ENCODE results near the gene RPP14.

DNA sequence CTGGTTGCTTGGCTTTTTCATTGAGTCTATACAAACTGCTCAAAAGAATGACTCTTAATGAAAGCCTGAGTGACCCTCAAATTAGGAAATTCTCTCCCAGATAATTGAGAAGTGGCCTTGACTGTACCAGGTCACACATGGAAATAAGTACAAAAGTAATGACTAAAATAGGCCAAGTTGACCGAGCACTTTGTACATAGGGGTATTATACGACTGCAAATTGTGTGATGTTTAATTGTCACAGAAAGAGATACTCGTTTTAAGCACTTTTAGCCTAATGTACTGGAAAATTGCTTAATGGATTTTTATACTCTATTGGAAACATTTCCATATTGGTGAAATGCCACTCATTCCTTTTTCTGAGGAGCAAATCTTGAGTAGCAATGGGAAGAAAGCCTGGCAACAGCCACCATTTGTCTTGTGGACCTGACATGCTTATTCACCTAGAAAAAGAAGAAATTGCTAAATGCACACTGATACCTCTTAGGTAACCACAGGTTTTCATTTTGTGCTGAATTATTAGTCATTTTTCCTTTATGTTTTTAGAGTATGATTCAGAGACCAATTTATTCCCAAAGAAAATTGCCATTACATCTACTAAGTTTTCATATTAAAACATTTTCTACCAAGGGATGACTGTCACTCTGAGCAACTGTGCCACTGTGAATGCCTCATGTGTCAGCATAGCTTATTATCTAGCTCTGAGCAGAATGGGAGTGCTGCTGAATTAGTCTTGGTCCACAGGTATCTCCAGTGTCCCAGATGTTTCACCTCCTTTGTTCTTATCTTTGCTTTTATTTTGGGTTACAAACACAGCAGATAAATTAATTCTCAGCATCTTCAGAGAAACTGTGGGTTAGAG is 17.7 kb downstream of the RPP14 start:
- TF ChIP-seq POLR2A (IDR thresholded peaks at IDR 0.05): no peak
- TF ChIP-seq, protein P1, sequence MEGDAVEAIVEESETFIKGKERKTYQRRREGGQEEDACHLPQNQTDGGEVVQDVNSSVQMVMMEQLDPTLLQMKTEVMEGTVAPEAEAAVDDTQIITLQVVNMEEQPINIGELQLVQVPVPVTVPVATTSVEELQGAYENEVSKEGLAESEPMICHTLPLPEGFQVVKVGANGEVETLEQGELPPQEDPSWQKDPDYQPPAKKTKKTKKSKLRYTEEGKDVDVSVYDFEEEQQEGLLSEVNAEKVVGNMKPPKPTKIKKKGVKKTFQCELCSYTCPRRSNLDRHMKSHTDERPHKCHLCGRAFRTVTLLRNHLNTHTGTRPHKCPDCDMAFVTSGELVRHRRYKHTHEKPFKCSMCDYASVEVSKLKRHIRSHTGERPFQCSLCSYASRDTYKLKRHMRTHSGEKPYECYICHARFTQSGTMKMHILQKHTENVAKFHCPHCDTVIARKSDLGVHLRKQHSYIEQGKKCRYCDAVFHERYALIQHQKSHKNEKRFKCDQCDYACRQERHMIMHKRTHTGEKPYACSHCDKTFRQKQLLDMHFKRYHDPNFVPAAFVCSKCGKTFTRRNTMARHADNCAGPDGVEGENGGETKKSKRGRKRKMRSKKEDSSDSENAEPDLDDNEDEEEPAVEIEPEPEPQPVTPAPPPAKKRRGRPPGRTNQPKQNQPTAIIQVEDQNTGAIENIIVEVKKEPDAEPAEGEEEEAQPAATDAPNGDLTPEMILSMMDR (IDR thresholded peaks at IDR 0.05): no peak
